Measurements from ENCODE around the gene PPIE.

PPIE gene

DNA sequence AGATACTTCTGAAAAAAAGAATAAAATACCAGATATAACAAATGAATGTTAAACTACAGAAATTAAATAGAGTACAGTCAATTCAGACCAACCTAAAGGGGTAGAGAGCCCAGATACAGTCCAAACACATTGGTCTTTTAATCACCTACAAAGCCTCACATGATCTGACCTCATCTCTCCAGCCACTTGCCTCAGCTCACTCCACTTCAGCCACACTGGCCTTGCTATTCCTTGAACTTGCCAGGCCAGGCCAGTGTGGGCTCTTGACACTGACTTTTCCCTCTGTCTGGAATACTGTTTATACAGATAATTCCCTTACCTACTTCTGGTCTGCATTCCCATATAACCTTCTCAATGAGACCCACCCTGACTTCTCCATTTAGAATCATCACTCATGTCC is 17.0 kb upstream of the PPIE start:
- no peak for DNase-seq

DNA sequence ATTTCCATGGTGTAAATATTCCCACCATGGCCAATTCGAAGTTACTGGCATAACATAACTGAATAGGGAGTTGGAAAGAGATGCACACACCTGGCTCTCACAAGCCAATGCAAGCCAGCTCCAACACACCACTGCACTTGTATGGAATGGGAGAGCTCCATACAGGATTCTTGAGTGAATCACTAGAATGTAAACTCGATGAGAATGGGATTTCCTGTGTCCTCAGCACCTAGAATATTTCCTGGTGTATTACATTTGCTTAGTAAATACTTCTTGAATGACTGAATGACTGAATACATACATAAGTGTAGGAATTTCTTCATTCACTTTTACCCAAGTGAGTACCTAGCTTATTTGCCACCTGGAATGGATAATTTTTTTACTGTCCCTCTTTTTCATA is 16.2 kb upstream of the PPIE start:
- no peak for DNase-seq

DNA sequence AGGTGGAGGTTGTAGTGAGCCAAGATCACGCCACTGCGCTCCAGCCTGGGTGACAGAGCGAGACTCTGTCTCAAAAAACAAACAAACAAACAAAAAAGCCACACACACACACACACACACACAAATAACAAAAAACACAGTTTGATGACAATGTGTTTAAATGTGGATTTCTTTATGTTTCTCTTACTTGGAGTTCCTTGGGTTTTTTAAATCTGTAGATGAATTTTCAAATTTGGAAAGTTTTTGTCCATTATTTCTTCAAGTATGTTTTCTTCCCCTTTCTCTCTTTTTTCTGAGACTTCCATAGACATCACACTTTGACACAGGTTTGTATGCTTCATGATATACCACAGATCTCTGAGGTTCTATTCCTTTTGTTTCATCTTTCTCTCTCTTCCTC is 12.1 kb upstream of the PPIE start:
- DNase-seq = no peak

DNA sequence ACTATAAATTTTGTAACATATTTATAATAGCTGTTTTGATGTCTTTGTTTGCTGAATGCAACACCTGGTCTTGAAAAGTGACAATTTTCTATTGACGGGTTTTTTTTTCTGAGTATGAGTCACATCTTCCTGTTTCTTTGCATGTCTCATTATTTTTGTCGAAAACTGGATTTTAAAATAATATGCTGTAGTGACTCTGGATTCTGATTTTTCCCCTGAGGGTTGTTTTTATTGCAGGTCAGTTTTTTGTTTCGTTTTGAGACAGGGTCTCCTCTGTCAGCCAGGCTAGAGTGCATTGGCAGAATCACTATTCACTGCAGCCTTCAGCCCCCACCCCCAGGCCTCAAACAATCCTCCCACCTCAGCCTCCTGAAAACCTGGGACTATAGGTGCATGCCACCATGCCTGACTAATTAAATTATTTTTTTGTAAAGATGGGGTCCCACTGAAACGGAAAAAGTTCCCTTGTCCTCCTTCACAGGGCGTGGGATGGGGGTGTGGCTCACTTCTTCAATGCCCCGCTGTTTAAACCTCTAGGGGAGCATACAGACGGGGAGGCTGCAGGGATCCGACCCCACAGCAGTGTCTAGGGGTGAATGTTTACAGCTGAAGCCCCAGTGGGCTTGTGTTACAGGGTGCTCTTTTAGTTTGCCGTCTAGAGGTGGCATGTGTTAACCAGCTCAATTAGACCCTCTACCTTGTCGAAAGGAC is 11.3 kb upstream of the PPIE start:
- DNase-seq = no peak

DNA sequence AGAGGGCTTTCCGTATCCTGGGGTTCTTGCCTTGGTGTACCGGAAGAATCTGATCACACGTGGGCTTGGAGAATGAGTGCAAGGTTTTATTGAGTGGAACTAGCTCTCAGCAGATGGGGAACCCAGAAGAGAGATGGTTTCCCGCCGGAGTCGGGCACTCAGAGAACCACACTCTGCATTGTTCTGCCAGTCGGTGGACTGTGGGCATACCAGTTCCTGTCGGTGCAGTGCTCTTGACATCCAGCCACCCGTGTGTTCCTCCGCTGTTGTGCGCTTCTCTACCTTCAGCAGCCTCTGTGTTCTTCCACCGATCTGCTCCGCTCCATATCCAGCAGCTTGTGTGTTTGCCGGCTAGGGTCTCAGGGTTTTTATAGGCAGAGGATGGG is 10.8 kb upstream of the PPIE start:
- DNase-seq = no peak

DNA sequence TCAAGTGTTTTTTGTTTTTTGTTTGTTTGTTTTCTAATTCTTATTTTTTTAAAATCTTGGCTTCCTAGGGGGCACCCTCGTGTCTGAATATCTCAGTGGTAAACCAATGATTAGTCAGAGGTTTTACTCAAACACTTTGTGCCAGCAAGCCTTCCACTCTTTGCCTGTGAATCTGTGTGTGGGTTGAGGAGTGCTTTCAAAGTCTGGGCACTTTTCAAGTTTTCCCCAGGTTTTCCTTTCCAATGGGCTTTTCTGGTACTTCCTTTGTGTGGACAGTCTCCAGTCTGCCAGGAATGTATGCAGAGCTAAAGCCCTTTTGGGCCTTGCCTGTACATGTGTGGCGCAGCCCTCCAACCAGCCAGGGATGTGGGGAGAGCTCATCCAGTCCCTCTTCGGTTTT is 9.7 kb upstream of the PPIE start:
- no peak for DNase-seq

DNA sequence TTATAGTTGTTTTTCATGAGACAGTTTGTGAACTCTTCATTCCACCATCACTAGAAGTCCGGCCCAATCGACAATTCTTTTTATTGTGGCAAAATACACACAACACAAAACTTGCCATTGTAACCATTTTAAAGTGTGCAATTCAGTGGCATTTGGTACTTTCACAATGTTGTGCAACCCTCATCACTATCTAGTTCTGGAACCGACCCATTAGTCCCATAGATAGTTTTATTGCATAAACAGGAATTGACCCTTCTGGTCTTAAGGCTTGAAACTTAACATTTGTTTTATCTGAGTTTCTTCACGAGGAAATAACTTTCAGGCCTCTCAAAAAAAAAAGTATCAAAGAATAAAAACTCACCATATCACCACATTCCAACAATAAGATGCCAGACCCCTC is 8.8 kb upstream of the PPIE start:
- no peak for DNase-seq

DNA sequence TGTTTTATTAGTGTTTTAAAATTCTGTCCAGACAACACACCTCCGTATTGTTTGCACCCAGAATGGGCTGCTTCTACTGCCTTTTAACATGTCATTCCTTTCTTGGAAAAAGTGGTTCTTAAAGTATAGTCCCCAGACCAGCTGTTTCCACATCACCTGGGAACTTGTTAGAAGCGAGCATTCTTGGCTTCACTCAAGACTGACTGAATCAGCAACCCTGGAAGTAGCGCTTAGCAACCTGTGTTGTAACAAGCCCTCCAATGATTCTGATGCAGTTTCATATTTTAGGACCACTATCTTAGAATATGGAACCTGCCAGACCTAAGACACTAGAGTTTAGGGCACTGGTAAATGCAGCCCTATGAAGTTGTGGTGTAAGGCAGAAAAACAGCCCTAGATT is 6.0 kb upstream of the PPIE start:
- DNase-seq = no peak

DNA sequence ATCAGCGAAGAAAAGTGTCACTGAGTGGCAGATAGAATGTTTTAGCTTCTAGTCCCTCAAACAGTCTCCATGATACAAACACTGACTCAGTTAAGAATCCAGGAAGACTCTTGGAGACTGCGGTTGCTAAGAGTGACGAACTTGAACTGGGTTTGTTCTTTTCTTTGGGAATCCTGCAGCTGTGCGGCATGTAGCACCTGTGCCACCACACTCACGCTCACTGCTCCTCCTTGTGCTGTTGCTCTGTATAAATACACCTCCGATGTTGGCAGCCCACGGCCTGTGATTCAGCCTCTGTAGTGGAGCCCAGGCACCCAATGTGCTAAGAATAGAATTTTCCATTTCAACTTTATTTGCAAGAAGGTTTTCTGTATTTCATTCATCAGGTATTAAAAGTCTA is 5.5 kb upstream of the PPIE start:
- DNase-seq = no peak

DNA sequence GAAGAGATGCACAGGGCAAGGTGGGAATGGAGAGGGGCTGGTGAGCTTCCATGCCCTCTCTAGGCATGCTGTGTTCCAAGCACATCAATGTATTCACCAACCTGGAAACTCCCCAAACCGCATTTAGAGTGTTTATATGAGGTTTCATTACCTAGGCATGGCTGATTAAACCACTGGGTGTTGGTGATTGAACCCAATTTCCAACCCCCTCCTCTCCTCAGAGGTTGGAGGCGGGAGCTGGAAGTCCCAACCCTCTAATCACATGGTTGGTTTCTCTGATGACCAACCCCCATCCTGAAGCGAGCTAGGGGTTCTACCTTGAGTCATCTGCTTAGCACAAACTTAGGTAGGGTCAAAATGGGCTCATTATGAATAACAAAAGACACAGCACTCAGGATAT is 3.0 kb upstream of the PPIE start:
- no peak for DNase-seq

DNA sequence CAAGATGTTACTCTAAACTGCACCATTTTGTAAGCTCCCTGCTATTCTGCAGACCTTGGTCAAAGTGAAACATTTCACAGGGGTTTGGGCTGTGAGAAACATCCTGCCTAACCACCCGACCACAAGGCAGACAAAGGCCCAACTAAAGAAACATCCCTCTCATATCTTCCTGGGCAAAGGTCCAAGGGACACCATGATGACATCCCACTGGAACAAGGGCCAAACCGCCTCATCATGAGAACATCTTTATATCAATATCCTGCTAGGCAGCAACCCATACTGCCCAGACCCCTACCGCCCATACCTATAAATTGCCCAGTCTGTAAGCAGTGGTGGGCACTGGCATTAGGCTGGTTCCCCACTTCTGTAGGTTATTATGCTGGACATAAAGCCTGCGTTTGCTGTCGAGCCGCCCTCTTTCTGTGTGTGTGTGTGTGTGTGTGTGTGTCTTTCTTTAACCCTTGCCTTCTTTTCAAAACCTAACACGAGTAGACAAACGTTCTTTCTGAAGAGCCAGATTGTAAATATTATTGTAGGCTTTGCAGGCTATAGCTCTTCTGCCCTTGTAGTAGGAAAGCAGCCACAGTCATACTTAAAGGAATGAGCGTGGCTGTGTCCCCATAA is 1.0 kb upstream of the PPIE start:
- DNase-seq = no peak

DNA sequence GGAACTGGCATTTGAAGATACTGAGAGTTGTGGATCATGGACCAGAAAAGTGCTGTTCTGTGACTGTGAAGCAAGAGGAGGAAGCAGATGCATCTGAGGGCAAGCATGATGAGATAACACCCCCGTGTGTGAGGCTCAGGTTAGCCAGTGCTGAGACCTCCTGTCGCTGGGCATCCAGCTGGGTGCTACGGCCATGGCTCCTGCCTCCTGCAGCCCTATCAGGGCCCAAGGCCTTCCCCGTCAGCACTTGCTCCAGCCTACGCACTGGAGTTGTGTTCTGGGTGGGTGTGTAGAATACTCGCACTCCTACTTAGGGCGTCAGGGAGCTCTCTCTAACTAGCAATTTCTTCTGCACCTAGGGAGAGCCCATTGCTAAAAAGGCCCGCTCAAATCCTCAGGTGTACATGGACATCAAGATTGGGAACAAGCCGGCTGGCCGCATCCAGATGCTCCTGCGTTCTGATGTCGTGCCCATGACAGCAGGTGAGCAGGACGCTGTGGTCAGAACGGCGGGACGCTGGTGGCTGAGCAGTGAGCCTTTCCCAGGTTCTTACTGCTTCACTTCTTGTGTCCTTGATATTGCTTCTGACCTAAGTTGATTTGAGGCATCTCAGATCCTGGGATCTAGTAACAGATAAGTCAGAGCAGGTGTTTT is 6.5 kb downstream of the PPIE start:
- no peak for DNase-seq

DNA sequence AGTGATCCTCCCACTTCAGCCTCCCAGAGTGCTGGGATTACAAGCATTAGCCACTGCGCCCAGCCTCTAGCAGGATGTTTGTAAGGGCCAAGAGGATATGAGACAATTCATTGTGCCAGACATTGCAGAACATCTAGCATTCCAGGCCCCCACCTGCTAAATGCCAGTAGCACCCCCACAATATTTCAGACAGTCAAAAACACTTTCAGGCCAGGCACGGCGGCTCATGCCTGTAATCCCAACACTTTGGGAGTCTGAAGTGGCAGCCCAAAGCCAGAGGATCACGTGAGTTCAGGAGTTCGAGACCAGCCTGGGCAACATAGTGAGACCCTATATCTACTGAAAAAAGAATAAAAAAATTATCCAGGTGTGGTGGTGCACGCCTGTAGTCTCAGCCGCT is 12.9 kb downstream of the PPIE start:
- DNase-seq = no peak

DNA sequence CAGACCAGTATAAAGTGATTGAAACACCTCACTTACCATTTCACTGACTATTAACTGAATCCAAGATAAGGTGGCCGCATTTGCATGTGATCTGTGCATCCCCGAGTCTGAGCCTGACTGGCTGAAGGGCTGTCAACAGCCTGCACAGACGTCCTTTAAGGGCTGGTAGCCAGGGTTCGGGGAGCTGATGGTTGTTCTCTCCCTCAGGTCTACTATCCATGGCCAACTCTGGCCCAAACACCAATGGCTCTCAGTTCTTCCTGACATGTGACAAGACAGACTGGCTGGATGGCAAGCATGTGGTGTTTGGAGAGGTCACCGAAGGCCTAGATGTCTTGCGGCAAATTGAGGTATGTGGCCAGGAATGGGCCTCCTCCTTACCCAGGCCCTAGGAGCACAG is 14.0 kb downstream of the PPIE start:
- no peak for DNase-seq

DNA sequence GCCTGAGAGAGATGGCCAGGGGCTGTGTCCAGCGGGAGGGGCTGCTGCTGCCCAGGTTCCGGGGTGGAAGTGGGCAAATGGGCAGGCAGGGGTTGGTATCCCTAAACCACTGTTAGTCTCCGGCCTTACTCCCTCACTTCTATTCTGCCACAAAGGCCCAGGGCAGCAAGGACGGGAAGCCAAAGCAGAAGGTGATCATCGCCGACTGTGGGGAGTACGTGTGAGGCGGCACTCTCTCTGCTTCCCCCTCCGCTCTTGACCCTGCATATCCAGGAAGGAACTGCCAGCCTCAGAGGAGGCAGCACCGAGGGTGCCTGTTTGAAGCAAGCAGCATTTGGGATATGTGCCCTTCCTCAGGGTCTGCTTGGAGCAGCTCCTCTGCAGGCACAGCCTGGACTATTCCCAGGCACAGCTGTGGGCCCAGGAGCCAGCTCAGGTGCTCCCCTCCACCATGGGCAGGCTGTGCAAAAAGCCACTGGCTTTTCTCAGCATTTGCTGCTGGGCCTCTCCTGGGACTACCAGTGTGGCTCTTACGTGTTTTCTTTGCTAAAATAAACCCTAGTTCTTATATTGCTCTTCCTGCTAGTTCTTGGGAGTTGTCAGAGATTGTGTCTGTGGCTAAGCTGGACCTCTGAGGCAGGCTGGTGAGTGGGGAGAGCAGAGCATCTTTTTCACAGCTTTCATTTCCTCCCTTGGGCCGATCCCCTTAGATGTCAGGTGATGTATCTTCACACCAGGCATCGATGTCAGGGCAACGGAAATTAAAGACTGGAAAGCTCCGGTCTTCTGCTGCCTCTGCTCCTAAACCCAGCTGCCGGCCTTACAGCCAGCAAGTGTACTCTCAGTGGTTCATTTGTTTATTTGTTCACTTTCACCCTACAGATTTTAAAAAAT is 14.7 kb downstream of the PPIE start:
- DNase-seq = no peak

DNA sequence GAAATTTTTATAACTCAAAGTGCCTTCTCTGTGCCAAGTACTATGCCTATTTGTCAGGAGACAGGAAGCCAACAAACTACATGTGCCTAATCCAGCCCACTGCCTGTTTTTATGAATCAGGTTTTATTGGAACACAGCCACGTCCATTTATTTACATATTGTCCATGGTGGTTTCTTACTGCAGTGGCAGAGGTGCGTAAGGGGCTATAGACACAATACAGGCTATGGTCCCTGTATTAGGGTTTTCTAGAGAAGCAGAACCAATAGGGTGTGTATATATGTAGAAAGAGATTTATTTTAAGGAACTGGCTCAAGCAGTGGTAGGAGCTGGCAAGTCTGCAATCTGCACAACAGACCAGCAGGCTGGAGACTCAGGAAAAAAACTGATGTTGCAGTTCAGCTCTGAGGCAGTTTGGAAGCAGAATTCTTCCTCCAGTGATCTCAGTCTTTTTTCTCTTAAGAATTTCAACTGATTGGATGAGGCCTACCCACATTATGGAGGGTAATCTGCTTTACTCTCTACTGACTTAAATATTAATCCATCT is 15.4 kb downstream of the PPIE start:
- DNase-seq = peak; percentile 95

DNA sequence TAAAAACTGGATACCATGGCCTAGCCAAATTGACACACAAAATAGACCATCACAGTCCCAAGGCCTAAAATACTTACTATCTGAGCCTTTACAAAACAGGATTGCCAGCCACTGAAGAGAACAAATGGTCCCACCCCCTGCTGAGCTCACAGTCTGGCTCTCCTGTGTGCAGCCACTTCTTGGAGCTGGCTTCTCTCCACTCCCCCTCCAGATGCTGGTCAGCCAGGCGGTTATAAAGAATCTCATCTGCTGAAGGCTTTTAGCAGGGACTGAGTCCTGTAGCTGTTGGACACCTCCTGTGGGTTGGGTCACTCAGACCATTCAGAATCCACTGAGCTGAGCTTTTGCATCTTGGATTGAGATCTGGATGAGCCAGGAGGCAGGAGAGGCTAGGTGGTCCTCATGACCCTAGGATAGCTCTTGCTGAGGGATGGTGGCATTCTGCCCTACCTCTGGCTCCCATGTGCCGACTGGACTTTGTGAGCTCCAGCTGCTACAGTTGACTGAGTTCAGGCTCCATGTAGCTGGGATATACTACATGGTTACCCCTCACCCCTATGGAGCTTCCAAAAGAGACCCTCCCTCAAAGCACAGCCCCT is 16.3 kb downstream of the PPIE start:
- peak; percentile 100 for DNase-seq

DNA sequence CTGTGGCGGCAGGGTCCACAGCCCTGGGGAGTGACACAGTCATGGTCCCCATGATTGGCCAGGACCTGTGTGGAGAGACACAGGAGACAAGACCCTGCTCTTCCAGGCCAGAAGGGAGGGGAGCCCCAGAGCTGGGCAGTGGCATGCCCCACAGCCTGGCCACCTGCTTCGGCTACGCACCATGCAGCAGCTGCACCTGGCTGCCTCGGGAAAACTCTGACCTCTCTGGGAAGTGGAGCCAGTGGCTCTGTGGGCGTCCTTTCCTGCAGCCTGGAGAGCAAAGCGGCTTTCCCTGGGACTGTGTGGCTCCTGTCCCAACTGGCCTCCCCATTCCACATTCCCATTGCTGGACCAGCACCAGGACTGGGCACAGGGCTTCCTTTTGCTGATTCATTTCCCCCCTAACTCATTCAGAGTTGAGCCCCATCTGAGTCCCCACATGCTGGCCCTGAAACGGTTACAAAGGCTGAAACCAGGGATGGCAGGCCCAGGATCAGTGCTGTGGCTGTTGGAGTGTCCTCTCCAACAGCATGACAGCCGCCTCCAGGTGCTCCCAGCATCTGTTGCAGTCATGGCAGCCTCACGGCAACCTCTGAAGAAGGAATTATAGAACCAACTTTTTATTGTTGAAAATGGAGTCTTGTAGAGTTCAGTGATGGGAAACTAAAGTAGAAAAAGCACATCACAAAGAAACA is 17.4 kb downstream of the PPIE start:
- DNase-seq = no peak

DNA sequence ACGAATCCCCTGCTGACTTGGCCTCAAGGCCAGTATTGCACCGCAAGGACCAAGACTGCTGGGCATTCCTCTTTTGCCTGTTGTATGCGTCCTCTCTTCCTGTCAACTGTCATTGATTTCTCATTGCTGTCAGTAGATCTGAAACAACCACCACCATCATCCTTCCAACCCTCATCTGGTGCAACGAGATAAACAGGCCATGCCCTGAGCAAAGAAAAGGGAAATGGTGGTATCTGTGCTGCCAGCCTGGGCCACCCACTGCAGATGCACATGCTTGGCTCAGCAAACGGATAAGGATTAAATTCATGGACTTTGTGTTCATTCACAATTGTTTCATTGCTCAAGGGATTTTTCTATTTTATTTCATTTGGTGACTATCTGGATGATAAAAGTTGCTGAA is 18.8 kb downstream of the PPIE start:
- no peak for DNase-seq

DNA sequence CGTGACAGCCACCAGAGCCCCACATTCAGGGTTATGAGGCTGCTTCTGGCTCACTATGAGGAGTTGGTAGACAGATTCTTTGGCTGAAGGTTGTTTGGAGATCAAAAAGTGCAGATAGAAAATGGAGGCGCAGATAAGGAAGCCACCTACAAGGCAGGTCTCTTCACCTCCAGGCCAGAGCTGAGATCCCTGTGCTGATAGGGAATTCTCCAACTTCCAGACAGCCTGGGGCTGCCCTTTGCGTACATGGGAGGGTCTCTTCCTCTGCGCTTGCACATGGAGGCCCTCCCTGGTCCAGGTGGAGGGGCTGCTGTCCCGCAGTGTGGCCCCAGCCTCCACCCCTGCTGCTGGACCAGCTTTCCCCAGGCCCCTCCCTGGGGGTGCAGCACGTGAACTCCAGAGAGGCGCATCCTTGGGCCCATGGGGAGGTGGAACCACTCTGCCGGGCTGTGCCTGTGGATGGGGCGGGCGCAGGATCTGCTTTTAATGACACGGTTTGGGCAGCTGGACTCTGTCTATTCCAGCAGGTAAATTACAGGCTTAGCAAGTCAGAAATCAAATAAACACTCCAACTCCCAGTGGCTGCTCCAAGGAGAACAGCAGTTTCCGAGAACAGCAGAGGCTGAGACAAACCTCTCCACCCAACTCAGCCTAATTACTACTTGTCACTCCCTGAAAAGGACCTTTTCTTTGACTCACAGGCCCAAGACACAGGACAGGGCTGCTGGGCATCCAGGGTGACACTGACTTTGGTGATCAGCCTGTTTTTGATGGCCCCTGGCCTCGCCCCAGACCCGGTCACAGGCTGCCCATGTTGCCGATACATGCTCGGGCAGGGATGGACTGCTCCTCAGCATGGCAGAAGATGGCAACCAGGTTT is 20.1 kb downstream of the PPIE start:
- no peak for DNase-seq

DNA sequence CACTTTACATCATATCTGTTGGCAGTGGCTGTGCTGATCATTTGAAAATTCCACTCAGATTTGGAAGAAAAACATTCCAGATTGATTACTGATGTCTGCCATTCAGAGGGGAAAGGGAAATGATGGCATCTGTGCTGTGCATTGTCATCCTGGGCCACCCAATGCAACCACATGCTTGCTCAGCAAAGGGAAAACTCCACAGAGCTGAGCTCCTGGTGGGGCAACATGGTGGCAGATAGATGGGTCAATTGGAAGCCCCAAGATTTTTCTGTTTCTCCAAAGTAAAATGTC is 20.7 kb downstream of the PPIE start:
- DNase-seq = no peak

All from DMS 273 treated with DMSO at 0.1 percent for 48 hours (cell line).